ENCODE results near the gene ATP2B1. TPM values are rescaled to one million over a fixed set of nuclear protein-coding genes. Genes with fewer than 3 reads are reported as not detected.

Gene ATP2B1
- total and polyA plus RNA-seq, 8 donors = 4.3 to 22.4 (median 14.4) TPM

DNA sequence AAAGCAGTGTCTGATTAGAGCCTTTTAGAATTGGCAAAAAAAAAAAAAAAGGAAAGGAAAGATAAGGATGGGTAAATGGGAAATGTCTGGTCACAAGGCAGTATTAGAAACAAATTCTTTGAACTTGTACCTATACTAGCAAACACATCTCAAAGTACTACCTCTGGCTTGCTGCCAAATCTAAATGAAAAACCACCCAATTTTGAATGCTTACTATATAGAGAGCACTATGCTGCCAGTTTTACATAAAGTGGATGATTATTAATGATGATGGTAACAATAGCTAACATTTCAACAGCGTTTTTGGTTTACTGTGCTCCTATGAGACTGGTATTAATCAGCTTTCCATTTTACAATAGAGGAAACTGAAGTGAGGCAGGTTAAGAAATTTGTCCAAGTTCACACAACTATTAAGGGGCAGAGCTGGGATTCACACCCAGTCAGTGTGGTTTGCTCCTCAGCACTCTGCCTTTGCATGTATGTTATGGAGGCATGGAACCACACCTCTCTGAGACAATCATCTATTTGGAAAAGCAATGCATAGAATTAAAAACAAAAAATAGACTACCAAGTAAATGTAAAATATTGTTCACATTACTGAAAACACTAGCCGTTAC, 34.2 kb downstream of the ATP2B1 start:
- ATAC-seq = no peak

GRCh38 chr12:89673603-89674002, 35.0 kb downstream of the ATP2B1 start:
- TF ChIP-seq, protein P1, sequence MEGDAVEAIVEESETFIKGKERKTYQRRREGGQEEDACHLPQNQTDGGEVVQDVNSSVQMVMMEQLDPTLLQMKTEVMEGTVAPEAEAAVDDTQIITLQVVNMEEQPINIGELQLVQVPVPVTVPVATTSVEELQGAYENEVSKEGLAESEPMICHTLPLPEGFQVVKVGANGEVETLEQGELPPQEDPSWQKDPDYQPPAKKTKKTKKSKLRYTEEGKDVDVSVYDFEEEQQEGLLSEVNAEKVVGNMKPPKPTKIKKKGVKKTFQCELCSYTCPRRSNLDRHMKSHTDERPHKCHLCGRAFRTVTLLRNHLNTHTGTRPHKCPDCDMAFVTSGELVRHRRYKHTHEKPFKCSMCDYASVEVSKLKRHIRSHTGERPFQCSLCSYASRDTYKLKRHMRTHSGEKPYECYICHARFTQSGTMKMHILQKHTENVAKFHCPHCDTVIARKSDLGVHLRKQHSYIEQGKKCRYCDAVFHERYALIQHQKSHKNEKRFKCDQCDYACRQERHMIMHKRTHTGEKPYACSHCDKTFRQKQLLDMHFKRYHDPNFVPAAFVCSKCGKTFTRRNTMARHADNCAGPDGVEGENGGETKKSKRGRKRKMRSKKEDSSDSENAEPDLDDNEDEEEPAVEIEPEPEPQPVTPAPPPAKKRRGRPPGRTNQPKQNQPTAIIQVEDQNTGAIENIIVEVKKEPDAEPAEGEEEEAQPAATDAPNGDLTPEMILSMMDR (IDR thresholded peaks at IDR 0.05) = no peak
- peaks cover 0 to 4% (median 0%) of the 10 kb centered on the region in 3 donors for H3K4me1 ChIP-seq
- intact Hi-C loops (cut with DNase I) = no loop called here
- H3K36me3 ChIP-seq = no peaks in the 10 kb centered on the region
- FAIRE-seq (no peak), DNase-seq (no peak), ATAC-seq (no peak)
- no peaks in the 10 kb centered on the region for H3K9me3 ChIP-seq
- no peaks in the 10 kb centered on the region for H3K27me3 ChIP-seq
- H3K27ac ChIP-seq = no peak overlapping the region
- H3K4me3 ChIP-seq = no peak overlapping the region
- 94 to 96% methylated on average over 2 of the region's 2 CpGs for WGBS, 2 donors

More for the DNA sequence above, 34.2 kb downstream of the ATP2B1 start:
- Histone ChIP-seq H3K9me3 (no peaks in the 10 kb centered on the region), H3K4me1 (peaks cover 0 to 4% (median 0%) of the 10 kb centered on the region in 3 donors), H3K27ac (no peak overlapping the region), H3K27me3 (no peaks in the 10 kb centered on the region), H3K4me3 (no peak overlapping the region), H3K36me3 (no peaks in the 10 kb centered on the region)
- DNase-seq (no peak), FAIRE-seq (no peak)
- 79 to 84% methylated on average over 2 of the region's 2 CpGs for WGBS, 2 donors
- intact Hi-C loops (cut with DNase I) = no loop called here
- TF ChIP-seq, protein P1 (IDR thresholded peaks at IDR 0.05) = no peak

DNA sequence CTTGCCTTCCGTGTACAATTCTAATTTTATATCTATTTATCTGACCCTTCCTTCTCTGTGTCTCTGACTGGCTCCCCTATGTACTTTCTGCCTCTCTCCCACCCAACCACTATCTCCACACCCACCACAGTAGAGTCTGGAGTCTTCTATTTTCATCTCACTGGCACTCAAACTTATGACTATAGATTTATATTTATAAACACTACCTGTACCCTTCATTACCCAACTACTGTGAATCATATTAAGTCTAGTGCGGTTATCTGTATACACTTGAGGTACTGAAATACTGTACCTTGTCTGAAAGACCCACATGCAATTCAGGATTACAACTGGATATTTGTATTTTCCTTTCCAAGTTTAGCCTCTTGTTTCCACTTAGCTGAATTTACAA, 36.1 kb downstream of the ATP2B1 start:
- intact Hi-C loops (cut with DNase I) = no loop called here
- whole genome bisulfite sequencing, 2 donors = 97 to 99% methylated on average over 2 of the region's 2 CpGs
- peaks cover 0 to 4% (median 0%) of the 10 kb centered on the region in 3 donors for H3K4me1 ChIP-seq
- H3K4me3 ChIP-seq = no peak overlapping the region
- H3K36me3 ChIP-seq = no peaks in the 10 kb centered on the region
- no peak for ATAC-seq
- H3K9me3 ChIP-seq = no peaks in the 10 kb centered on the region
- H3K27ac ChIP-seq = no peak overlapping the region
- no peak for DNase-seq
- TF ChIP-seq, protein P1 (IDR thresholded peaks at IDR 0.05) = no peak
- FAIRE-seq = no peak
- H3K27me3 ChIP-seq = no peaks in the 10 kb centered on the region

GRCh38 chr12:89671469-89671868, 37.2 kb downstream of the ATP2B1 start:
- no peak for FAIRE-seq
- WGBS, 2 donors = 87 to 88% methylated on average over 4 of the region's 4 CpGs

GRCh38 chr12:89669197-89669596, 39.4 kb downstream of the ATP2B1 start:
- no peak for FAIRE-seq
- 90 to 94% methylated on average over 6 of the region's 6 CpGs for WGBS, 2 donors
- ATAC-seq = no peak

More at GRCh38 chr12:89671469-89671868, 37.2 kb downstream of the ATP2B1 start:
- H3K4me3 ChIP-seq = no peak overlapping the region
- no peak for DNase-seq
- intact Hi-C loops (cut with DNase I) = no loop called here
- H3K9me3 ChIP-seq = no peaks in the 10 kb centered on the region
- TF ChIP-seq, protein P1 (IDR thresholded peaks at IDR 0.05) = no peak
- no peak overlapping the region for H3K27ac ChIP-seq
- H3K27me3 ChIP-seq = no peaks in the 10 kb centered on the region
- peaks cover 0 to 4% (median 0%) of the 10 kb centered on the region in 3 donors for H3K4me1 ChIP-seq
- H3K36me3 ChIP-seq = no peaks in the 10 kb centered on the region
- no peak for ATAC-seq

More at GRCh38 chr12:89669197-89669596, 39.4 kb downstream of the ATP2B1 start:
- H3K9me3 ChIP-seq = no peaks in the 10 kb centered on the region
- TF ChIP-seq, protein P1 (IDR thresholded peaks at IDR 0.05) = no peak
- H3K4me1 ChIP-seq = peaks cover 0 to 7% (median 2%) of the 10 kb centered on the region in 3 donors
- H3K27me3 ChIP-seq = no peaks in the 10 kb centered on the region
- no peaks in the 10 kb centered on the region for H3K36me3 ChIP-seq
- intact Hi-C loops (cut with DNase I) = no loop called here
- no peak overlapping the region for H3K27ac ChIP-seq
- H3K4me3 ChIP-seq = no peak overlapping the region
- DNase-seq = no peak

All from pancreas (tissue), 10 donors.